Myometrial cell (primary cell): ENCODE measurements around the gene DNAJC17. TPM values are rescaled to one million over a fixed set of nuclear protein-coding genes. Genes with fewer than 3 reads are reported as not detected.

Experiments
- total RNA-seq: library from RNA; depleted of rRNA; stranded (reverse); fragments of >200 nt; gene quantifications from 2 replicates; pipeline ENCODE4 v1.2.3, GENCODE V29; 2015

The DNAJC17 gene
- total RNA-seq, result 28.0 and 65.2 TPM in 2 replicates

DNA sequence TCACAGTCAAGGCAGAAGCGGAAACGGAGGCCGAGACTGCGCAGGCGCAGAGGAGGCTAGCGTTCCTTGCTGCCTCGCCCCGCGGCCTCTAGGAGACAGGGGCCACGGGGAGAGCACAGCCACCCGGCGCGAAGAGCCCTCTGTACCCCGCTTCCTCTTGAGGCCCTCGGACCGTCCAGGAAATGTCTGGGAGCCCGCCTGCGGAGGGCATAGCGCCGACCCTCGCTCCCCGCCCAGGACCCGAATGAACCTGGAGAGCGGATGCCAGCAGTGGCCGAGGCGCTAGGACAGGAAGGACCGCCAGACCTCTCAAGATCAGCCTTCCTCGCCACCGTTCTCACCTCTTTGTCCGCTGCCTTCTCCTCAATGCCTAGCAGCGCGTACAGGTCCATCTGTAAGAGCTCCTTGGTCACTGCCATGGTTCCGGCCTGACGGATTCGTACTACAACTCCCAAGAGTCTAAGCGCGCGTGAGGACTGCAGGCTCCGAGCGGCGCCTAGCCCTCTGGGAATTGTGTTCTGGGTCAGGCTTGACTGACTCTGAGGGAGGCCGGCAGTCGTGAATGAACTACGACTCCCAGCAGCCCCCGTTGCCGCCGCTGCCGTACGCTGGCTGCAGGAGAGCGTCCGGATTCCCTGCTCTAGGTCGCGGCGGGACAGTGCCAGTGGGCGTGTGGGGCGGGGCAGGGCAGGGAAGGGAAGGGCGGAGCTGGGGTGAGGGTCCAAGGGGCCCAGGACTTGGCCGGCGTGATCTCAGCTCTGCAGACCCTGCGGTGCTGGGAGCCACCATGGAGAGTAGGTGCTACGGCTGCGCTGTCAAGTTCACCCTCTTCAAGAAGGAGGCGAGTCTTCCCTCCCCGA, at the start of gene DNAJC17, which contains the start of gene ZFYVE19:
Gene DNAJC17, minus strand, starts transcription at position 446 of the 860 bp plus-strand sequence. Its CDS starts 27 bp downstream, at position 419.
Gene ZFYVE19, plus strand, starts transcription at position 62 of the 860 bp plus-strand sequence. Its CDS starts 501 bp downstream, at position 563.

DNA sequence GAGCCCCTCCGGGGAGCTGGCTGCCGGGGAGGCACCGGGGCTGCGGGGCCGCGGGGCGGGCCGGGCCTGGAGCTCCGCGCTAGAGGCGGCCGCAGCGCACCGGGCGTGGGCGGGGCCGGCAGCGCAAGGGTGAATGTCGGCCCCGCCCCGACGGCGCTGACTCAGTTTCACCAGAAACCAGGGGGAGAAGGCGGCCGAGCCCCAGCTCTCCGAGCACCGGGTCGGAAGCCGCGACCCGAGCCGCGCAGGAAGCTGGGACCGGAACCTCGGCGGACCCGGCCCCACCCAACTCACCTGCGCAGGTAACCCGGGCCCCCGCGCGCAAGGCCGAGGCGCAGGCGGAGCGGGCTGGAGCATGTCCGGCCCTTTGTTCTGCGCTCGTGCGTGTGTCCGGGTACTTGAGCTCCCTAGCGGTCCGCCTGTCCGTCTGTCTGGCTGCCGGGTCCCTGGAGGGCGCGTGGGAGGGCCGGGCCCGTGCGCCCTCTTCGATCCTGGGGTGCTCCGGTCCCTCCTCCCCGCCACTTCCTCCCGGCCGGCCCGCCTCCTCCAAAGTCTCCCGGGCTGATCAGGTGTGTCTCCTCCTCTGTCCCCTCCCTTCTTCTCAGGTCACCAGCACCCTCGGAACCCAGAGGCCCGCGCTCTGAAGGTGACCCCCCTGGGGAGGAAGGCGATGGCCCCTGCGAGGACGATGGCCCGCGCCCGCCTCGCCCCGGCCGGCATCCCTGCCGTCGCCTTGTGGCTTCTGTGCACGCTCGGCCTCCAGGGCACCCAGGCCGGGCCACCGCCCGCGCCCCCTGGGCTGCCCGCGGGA, 36.8 kb upstream of the DNAJC17 start, which contains the start of gene SPINT1:
Gene SPINT1, plus strand, starts transcription at position 164 of the 811 bp plus-strand sequence. Its CDS starts 507 bp downstream, at position 671.

GRCh38 chr15:40828447-40829036, 21.3 kb upstream of the DNAJC17 start, which contains the start of gene PPP1R14D:
Gene PPP1R14D, minus strand, starts transcription at chr15:40828708. Its CDS starts 67 bp downstream, at chr15:40828641.

DNA sequence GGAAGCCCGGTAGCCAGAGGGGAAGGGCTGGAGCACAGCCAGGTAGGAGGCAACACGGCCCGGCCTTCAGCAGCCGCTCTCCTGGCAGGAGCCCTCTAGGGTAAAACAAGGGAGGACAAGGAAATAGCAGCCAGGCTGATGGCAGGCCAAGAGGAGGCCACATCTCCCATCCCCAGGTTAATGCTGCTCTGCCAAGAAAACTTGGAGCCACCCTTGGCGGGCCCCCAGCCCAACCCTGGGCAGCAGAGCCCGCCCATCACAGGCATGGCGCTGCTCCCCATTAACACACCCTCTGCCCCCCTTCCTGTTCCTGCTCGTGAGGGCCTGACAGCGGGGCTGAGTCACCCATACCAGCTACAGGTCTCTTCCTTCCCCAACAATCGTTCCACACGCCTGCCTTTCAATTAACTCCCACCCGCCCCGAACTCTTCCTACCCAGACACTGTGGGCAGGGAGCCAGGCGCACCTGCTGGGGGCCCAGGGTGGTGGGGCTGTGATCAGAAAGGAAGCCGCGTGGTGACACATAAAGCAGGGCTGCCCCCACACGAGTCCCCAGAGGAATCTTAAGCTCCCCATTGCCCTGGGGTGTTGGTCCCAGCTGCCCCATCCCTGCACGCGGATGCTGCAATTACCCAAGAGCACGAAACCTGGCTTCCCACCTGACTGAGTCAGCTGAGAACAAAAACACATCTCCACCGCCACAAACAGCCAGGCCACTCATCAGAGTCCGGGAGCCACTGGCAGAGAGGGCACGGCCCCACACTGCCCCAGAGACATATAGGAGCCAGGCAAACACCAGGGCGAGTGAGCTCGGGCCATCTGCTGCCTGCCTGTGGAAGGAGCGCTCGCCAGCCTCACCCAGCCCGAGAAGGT, 37.8 kb downstream of the DNAJC17 start, which contains the start of gene C15orf62:
Gene C15orf62, plus strand, starts transcription at position 707 of the 873 bp plus-strand sequence. CDS start 516 bp downstream, outside the sequence.

GRCh38 chr15:40763801-40764628, 43.3 kb downstream of the DNAJC17 start, which contains the start of gene GCHFR:
Gene GCHFR, plus strand, starts transcription at chr15:40764068. Its CDS starts 113 bp downstream, at chr15:40764181.

DNA sequence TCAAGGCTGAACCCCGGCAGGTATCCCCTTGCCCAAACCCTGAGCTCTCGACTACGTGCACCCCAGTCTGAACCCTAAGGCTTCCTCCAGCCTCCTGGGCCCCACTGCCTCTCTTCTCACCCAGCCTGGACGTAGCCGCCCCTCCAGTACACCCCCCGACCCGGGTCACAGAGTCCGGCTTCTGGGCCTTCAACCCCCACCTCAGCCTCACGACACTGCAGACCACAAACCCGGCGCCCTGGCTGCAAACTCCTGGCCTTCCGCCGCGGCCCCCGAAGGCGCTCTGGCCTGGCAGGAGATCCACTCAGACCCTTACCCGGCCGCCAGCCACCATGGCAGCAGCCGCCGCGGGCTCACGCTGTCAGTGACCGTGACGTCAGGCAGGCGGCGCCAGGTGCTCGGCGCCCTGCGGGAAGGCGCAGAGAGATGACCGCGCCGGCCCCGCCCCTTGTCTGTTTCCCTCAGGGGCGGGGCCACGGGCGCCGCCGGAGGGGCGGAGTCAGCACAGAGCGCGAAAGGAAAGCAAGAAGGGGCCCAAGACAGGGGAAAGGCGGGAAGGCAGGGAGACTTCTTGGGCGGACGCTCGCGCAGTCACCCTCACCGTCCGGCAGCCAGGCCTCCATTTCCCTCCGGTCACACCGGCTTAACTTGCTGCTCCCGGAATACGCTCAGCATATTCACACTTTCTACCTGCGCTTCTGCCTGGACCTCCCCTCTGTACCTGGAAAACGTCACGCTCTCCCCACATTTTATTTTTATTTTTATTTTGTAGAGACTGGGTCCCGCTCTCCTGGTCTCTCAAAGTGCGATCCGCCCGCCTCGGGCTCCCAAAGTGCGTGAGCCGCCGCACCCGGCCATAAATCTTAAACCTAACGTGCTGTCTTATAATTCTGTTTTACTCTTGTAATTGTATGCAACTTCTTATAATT, 52.1 kb downstream of the DNAJC17 start, which contains the start of gene RMDN3:
Gene RMDN3, minus strand, starts transcription at position 372 of the 929 bp plus-strand sequence. CDS start 471 bp downstream, outside the sequence.

Other genes with a start within 250 kb of the DNAJC17 start
- 20.8 and 37.7 TPM in 2 replicates for gene CCDC32, start 242.4 kb downstream of the DNAJC17 start, total RNA-seq
- 12.4 and 18.1 TPM in 2 replicates for gene RPUSD2, start 238.2 kb downstream of the DNAJC17 start, total RNA-seq
- gene KNL1, start 213.2 kb downstream of the DNAJC17 start, total RNA-seq, result 17.3 and 38.5 TPM in 2 replicates
- 5.5 and 6.3 TPM in 2 replicates for gene RAD51, start 112.3 kb downstream of the DNAJC17 start, total RNA-seq
- gene RMDN3, start 52.2 kb downstream of the DNAJC17 start, total RNA-seq, result 21.1 and 23.4 TPM in 2 replicates
- 3.5 and 23.4 TPM in 2 replicates for gene GCHFR, start 43.4 kb downstream of the DNAJC17 start, total RNA-seq
- gene C15orf62, start 37.5 kb downstream of the DNAJC17 start, total RNA-seq, result under 0.01 and 0.18 TPM in 2 replicates
- gene ZFYVE19, start 384 bp downstream of the DNAJC17 start, total RNA-seq, result 33.0 and 49.9 TPM in 2 replicates
- gene PPP1R14D, start 21.2 kb upstream of the DNAJC17 start, total RNA-seq, result not detected in 2 replicates
- 8.4 and 9.0 TPM in 2 replicates for gene SPINT1, start 36.6 kb upstream of the DNAJC17 start, total RNA-seq
- not detected in 2 replicates for gene RHOV, start 66.8 kb upstream of the DNAJC17 start, total RNA-seq
- 32.1 and 32.9 TPM in 2 replicates for gene VPS18, start 87.0 kb upstream of the DNAJC17 start, total RNA-seq
- gene DLL4, start 121.9 kb upstream of the DNAJC17 start, total RNA-seq, result under 0.01 and 0.58 TPM in 2 replicates
- gene CHAC1, start 146.0 kb upstream of the DNAJC17 start, total RNA-seq, result 42.7 and 71.1 TPM in 2 replicates